GM18505 (cell line): Measurements from ENCODE around the gene RAD1.
"Not testable (repeated sequence)": the region's sequence is repeated elsewhere in the genome, so short reads cannot be mapped to it uniquely, and the experiment has no call there.

Experiments
- ATAC-seq: cut with Tn5 transposase; IDR thresholded peaks from one replicate; pipeline ENCODE4 v1.9.1; 2021; ENCODE audit not compliant: unreplicated experiment
- POLR2A ChIP-seq: IDR thresholded peaks from 4 replicates; pipeline ENCODE4 v1.6.1; 2011; ENCODE audit warnings: borderline replicate concordance; ENCODE audit not compliant: insufficient read depth, insufficient read length; ENCODE audit errors: extremely low read depth

Gene RAD1

GRCh38 chr5:34928267-34928666 is 13.0 kb upstream of the RAD1 start:
- no peak for TF ChIP-seq POLR2A
- ATAC-seq: no peak

GRCh38 chr5:34927785-34928184 is 12.5 kb upstream of the RAD1 start:
- TF ChIP-seq POLR2A: no peak
- ATAC-seq: no peak

- no peak for TF ChIP-seq POLR2A
- ATAC-seq: no peak
Measured at GRCh38 chr5:34926318-34926888, 11.1 kb upstream of the RAD1 start.

- no peak for ATAC-seq
- TF ChIP-seq POLR2A: no peak
Measured at GRCh38 chr5:34924462-34924765, 9.1 kb upstream of the RAD1 start.

GRCh38 chr5:34923694-34924461 is 8.6 kb upstream of the RAD1 start:
- no peak for TF ChIP-seq POLR2A
- peak; percentile 54 for ATAC-seq

GRCh38 chr5:34923256-34923655 is 8.0 kb upstream of the RAD1 start:
- not testable (repeated sequence) for ATAC-seq

GRCh38 chr5:34919077-34919476 is 3.8 kb upstream of the RAD1 start:
- no peak for TF ChIP-seq POLR2A
- no peak for ATAC-seq

GRCh38 chr5:34918025-34918424 is 2.7 kb upstream of the RAD1 start:
- TF ChIP-seq POLR2A: no peak

GRCh38 chr5:34916518-34916917 is 1.2 kb upstream of the RAD1 start:
- TF ChIP-seq POLR2A: no peak
- ATAC-seq: no peak

More at GRCh38 chr5:34918025-34918424, 2.7 kb upstream of the RAD1 start:
- no peak for ATAC-seq

GRCh38 chr5:34915856-34916192 is 520 bp upstream of the RAD1 start:
- ATAC-seq: peak; percentile 16
- TF ChIP-seq POLR2A: no peak

GRCh38 chr5:34914671-34915138 is 599 bp downstream of the RAD1 start:
- ATAC-seq: peak; percentile 13
- no peak for TF ChIP-seq POLR2A

- TF ChIP-seq POLR2A: no peak
- no peak for ATAC-seq
Measured at GRCh38 chr5:34913072-34913471, 2.2 kb downstream of the RAD1 start.

GRCh38 chr5:34905564-34905963 is 9.7 kb downstream of the RAD1 start:
- no peak for TF ChIP-seq POLR2A

GRCh38 chr5:34903260-34903659 is 12.0 kb downstream of the RAD1 start:
- ATAC-seq: no peak

More at GRCh38 chr5:34905564-34905963, 9.7 kb downstream of the RAD1 start:
- no peak for ATAC-seq

GRCh38 chr5:34900652-34901051 is 14.7 kb downstream of the RAD1 start:
- no peak for TF ChIP-seq POLR2A
- ATAC-seq: no peak

More at GRCh38 chr5:34903260-34903659, 12.0 kb downstream of the RAD1 start:
- TF ChIP-seq POLR2A: no peak

- no peak for TF ChIP-seq POLR2A
- ATAC-seq: no peak
Measured at GRCh38 chr5:34899066-34899465, 16.2 kb downstream of the RAD1 start.
